HG02678 (cell line): ENCODE results near the gene SLC35A4.
"Not testable (repeated sequence)": the region's sequence is repeated elsewhere in the genome, so short reads cannot be mapped to it uniquely, and the experiment has no call there.

Experiments
- ATAC-seq: cut with Tn5 transposase; IDR thresholded peaks from one replicate; pipeline ENCODE4 v1.9.1; 2021; ENCODE audit warnings: mild to moderate bottlenecking, moderate library complexity; ENCODE audit not compliant: unreplicated experiment

Gene SLC35A4

DNA sequence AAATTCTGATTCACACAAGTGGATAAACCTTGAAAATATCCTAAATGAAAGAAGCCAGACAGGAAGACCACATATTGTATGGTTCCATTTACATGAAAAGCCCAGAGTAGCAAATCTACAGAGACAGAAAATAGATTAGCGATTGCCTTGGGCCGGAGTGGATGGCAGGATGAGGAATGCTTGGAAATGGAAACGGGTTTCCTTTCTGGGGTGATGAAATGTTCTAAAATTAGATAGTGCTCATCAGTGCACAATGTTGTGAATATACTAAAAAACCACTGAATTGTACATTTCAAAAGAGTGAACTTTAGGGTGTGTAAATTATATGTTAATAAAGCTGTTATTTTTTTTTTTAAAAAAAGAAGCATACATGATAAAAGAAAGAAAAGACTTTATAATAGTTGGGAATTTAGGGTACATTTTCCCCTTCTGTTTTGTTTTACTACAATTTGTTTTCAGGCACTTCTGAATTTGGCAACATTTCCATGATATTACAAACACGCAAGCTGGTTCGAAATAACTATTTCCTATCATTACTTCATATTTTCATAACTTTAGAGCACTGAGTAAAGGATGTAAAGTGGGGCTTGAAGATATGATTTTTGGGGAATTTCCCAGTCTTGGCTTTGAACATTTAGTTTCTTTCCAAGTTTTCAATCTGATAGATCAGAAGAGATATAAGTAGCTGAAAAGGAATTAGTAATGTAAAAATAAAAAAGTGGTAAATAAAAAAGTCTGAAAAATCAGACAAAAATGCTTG lies 23.9 kb downstream of the SLC35A4 start:
- ATAC-seq, result no peak

DNA sequence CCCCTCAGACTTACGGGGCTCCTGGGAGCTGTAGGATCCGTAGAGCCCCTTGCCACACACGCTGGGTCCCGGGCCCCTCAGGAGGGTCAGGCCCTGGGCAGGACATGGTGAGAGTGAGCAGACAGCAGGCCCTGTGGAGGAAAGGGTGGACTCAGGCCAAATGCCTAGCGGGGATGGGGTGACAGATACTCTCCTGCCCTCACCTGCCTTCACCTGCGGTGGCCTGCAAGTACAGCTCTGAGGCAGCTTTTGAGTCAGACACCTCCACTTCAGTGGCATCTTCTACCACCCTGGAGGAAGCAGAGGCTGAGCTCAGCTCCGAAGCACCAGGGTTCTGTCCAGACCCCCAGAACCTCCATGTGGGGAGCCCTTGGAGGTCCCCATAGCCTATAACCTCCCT lies 26.2 kb downstream of the SLC35A4 start:
- no peak for ATAC-seq

DNA sequence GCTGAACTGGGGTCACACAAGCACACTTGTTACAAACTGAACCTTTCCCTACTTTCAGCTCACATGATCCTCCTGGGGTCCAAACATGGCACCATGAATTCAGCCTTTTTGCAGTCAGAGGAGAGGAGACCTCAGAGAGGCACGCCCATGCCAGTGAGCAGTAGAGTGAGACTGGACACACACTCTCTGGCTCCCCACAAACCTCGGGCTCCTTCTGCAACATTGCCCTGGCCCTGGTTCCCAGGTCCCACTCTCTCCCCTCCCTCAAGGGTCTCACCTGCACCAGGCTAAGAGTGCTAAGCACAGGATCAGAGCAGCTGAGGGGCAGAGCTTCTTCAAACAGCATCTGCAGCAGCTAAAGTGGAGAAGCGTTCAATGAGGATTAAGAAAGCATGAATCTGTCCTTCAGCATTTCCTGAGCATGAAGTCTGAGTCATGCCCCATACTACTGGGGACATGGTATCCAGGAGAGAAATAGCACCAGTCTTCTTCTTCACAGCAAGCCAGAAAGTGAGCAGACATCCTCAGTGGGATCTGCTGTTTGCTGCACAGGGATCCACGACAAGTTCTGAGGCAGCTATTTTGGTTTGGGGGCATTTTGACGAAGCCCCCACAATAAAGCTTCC lies 27.2 kb downstream of the SLC35A4 start:
- no peak for ATAC-seq

DNA sequence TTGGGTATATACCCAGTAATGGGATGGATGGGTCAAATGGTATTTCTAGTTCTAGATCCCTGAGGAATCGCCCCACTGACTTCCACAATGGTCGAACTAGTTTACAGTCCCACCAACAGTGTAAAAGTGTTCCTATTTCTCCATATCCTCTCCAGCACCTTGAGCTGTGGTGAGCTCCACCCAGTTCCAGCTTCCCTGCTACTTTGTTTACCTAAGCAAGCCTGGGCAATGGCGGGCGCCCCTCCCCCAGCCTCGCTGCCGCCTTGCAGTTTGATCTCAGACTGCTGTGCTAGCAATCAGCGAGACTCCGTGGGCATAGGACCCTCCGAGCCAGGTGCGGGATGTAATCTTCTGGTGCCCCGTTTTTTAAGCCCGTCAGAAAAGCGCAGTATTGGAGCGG lies 28.4 kb downstream of the SLC35A4 start:
- ATAC-seq, result not testable (repeated sequence)

DNA sequence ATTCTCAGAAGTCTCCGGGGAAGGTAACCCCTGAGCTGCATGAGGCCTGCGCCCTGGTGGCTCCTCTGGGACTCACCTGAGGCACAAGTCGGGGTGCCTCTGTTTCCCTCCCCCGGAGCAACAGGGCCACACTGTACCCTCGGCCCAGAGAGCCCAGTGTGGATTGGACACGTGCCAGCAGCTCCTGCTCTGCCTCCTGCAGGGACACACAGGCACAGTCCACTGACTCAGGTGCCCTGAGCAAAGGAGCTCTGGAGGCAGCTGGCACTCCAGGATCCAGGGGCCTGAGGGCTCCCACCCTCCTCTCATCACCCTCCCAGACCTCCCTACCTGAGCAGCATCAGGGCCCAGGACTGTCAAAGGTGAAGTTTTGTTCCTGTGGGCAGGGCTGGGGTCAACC lies 29.5 kb downstream of the SLC35A4 start:
- ATAC-seq, result no peak

DNA sequence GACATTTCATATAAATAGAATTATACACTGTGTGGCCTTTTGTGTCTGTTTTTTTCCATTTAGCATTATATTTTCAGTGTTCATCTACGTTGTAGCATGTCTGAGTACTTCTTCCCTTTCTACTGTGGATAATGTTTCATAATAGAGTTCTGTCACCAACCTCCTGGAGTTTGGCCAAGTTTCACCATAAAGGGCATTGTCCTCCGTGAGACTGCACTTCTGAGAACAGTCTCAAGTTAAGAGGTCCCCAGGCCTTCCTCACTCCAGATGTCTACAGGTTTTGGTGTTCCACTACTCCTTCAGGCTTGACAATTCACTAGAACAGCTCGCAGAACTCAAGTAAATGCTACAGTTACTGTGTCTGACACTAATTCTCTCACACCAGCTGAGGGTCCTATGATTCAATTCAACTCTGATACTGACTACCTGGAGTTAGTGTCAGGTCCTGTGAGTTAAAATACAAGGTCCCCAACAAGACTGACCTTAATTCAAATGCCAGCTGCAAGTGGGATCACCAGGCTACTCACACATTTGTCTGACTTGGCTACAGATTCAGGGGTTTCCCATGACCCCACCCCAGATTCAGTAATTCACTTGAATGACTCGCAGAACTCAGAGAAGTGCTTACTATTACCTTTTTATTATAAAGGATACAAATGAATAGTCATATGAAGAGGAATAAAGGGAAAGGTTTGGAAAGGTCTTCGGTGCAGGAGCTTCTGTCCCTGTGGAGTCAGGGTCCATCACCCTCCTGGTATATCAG lies 31.1 kb downstream of the SLC35A4 start:
- ATAC-seq, result no peak

DNA sequence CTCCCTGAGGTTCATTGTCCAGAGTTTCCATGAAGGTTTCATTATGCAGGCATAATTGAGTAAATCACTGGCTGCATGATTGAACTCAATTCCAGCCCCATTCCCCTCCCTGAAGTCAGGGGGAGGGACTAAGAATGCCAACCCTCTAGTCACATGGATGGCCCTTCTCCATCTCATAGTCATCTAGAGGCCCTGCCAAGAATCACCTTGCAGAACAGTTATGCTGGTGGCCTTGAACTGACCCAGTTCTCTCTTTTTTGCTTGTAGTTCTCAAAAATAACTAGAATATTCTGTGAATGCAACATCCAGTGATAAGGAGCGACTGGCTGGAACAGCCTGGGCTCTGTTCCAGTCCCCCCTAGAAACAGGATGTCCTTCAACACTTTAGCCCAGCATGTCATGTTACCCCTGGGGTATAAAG lies 31.7 kb downstream of the SLC35A4 start:
- no peak for ATAC-seq

DNA sequence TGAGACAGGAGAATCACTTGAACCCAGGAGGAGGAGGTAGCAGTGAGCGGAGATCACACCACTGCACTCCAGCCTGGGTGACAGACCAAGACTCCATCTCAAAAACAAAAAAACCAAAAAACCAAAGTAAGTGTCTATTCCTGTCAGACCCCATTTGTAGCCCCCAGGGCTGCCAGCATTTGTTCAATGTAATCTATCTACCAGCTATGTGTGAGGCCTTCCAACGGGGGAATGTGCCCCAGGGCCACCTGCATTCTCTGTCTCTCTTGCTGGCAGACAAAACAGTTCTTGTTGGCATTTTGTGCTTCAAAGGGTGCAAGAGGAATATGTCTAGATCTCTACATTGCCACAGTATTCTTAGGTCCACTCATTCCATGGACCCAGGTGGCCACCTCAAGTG lies 34.2 kb downstream of the SLC35A4 start:
- no peak for ATAC-seq

DNA sequence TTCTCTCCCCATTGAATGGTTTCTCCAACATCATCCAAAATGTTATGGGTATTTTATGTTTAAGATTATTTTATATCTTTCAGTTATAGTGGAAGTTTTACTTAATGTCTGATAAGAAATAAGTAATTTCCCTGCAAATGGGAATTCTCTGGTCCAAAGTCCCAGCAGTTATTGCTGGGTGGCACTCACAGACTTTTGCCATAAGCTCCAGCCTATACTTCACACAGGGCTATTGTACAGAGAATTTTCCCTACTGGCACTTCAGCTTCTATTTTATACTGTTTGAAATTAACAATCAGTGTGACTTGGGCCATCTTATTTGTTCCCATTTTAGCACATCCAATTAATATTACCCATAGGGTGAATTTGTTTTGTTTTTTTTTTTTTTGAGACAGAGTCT lies 35.5 kb downstream of the SLC35A4 start:
- no peak for ATAC-seq

DNA sequence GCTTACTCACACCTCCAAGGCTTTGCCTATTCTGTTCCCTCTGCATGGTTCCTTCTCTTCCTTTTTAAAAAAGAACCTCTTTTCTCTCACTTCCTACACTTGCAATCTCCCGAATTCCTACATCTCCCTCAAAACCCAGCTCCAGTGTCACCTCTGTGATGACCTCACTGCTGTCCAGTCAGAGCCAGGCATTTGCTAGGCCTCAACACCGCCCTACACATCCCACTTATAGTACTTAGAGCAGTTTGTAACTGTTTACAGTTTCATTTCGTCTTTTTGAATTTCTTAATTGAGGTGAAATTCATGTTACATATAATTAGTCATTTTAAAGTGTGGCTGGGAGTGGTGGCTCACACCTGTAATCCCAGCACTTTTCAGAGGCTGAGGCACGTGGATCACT lies 37.5 kb downstream of the SLC35A4 start:
- ATAC-seq, result no peak

DNA sequence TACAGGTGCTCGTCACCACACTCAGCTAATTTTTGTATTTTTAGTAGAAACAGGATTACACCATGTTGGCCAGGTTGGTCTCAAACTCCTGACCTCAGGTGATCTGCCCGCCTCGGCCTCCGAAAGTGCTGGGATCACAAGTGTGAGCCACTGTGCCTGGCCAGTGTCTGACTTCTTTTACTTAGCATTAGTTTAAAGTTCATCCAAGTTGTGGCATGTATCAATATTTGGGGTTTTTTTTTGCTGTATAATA lies 38.7 kb downstream of the SLC35A4 start:
- not testable (repeated sequence) for ATAC-seq

DNA sequence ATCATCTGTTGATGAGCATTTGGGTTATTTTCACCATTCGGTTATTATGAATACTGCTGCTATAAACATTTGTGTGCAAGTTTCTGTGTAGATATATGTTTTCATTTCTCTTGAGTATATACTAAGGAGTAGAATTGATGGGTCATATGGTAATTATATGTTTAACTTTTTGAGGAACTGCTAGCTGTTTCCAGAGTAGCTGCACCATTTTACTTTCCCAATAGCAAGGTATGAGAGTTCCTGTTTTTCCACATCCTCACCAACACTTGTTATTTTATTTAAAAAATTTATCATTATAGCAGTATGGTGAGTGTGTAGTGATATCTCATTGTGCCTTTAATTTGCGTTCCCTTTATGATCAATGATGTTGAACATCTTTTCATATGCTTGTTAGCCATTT lies 39.1 kb downstream of the SLC35A4 start:
- no peak for ATAC-seq

DNA sequence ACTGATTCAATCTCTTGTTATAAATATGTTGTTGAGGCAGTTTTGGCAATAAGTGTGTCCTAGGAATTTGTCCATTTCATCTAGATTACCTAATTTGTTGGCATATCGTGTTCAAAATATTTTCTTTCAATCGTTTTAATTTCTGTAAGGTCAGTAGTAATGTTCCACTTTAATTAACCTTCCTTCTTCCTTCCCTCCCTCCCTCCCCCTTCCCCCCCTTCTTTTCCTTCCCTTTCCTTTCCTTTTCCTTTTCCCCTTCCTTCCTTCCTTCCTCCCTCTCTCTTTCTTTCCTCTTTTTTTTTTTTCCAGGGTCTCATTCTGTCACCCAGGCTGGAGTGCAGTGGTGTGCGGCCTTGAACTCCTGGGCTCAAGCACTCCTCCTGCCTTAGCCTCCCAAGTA lies 41.3 kb downstream of the SLC35A4 start:
- ATAC-seq, result no peak

DNA sequence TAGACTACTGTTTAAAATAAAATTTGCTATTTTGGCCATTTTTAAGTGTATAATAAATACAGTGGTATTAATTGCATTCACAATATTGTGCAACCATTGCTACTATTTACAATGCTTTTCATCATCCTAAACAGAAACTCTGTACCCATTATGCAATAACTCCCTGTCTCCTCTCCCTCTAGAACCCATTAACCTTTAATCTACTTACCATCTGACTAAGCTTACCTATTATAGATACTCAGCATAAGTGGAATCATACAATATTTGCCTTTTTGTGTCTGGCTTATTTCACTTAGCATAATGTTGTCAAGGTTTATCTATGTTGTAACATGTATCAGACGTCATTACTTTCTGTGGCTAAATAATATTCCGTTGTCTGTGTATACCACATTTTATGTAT lies 42.4 kb downstream of the SLC35A4 start:
- ATAC-seq, result no peak

DNA sequence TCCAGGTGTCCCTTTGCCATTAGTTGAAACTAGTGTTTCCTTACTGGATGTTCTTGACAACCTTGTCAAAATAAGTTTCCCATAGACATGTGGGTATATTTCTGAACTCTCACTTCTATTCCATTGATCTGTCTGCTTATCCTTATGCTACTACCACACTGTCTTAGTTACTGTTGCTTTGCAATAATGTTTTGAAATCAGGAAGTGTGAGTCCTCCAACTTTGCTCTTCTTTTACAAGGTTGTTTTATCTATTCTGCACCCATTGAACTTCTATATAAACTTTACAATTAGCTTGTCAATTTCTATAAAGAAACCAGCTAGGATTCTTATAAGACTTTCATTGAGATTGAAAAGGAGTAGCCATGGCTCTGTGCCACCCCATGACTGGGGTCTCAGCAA lies 44.1 kb downstream of the SLC35A4 start:
- no peak for ATAC-seq

DNA sequence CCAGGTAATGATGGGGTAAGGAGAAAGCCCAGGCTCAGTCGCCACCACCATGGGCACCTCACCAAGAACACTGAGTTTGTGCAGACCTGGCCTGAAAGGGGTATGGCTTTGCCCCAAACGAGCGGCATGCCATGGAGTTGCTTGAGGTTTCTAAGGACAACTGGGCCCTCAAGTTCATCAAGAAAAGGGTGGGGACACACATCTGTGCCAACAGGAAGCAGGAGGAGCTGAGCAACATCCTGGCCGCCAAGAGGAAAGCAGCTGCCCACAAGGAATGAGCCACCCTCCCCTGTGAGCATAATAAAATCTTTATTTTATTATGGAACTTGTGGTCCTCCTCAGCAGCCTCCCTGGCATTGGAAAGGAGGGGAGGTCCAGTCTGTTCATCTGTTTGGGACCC lies 44.5 kb downstream of the SLC35A4 start:
- no peak for ATAC-seq

DNA sequence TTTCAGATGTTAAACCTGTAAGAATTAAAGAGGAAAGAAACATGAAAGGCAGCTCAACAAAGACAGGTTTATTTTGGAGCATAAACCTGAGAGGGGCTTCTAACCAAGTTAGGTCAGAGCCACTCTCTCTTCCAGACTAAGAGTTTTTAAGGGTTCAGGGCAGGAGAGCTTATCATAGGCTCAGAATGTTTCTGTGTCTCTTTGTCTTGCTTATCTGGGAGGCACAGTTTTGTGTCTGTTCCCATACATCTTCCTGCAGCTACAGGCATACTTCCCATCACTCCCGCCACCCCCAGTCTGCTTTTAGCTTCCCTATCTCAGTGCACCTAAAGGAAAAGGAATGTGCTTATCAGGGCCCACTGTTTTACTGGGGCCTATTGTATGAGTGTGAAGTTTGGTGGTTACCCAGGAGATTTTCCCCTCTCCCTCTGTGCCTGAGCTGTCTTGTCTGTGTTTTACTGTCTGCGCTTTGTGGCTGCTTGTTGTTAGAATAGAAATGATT lies 46.4 kb downstream of the SLC35A4 start:
- no peak for ATAC-seq
